H1 (cell line): Measurements from ENCODE around the gene EDDM3A. TPM values are rescaled to one million over a fixed set of nuclear protein-coding genes. Genes with fewer than 3 reads are reported as not detected.

Source experiments
- EZH2 ChIP-seq: fragments of 200-600 bp; sonication (generic); IDR thresholded peaks from 2 replicates; pipeline ENCODE4 v1.7.1; 2012; ENCODE audit warnings: low read depth, mild to moderate bottlenecking, moderate library complexity, low read length, inconsistent platforms; ENCODE audit not compliant: severe bottlenecking
- polyA plus RNA-seq, 7 experiments: library from polyadenylated mRNA; depleted of rRNA in 3 of 7; stranded (reverse) in 5 of 7; unstranded in 2 of 7; fragments of >200 nt in 5 of 7; fragments of 200-250 nt in 2 of 7; gene quantifications; 1 replicate in 5 of 7; 2 replicates in 1 of 7; 4 replicates in 1 of 7; pipeline versions ENCODE4 v1.2.1 to v1.2.3, GENCODE V29; 2011 to 2013; ENCODE audit warnings: missing spikeins in 2 of 7, mixed read lengths in 2 of 7
- total RNA-seq: library from RNA; stranded (reverse); fragmentation: NEBNext Ultra II Directional; extraction: Animal tissue kit (Norgen Biotek cat#: 25700); gene quantifications from 2 replicates; pipeline ENCODE4 v1.2.1, GENCODE V29; 2021

The EDDM3A gene
- total and polyA plus RNA-seq, 2 of the 8 experiments (the other 6 are each of a cell fraction or from before 2014, with no cell fraction given), result 0.09 TPM; not detected in 1

- no peak for TF ChIP-seq EZH2
These were observed 51.5 kb downstream of the EDDM3A start (continued) for GRCh38 chr14:20797164-20797563.

Other genes with a start within 250 kb of the EDDM3A start
- 0.67 TPM in 1 of 2 replicates, not detected in the other for gene RNASE10, start 240.3 kb upstream of the EDDM3A start, total RNA-seq
- not detected in 2 replicates for gene RNASE10, start 240.3 kb upstream of the EDDM3A start, polyA plus RNA-seq (2011; rRNA removed)
- not detected in 2 replicates for gene RNASE9, start 184.8 kb upstream of the EDDM3A start, total RNA-seq
- gene RNASE9, start 184.8 kb upstream of the EDDM3A start, polyA plus RNA-seq (2011; rRNA removed), result 0.06 TPM in 2 replicates
- not detected in 2 replicates for gene RNASE11, start 157.9 kb upstream of the EDDM3A start, total RNA-seq
- gene RNASE11, start 157.9 kb upstream of the EDDM3A start, polyA plus RNA-seq (2011; rRNA removed), result not detected in 2 replicates
- gene RNASE12, start 154.5 kb upstream of the EDDM3A start, total RNA-seq, result not detected in 2 replicates
- not detected in 2 replicates for gene RNASE12, start 154.5 kb upstream of the EDDM3A start, polyA plus RNA-seq (2011; rRNA removed)
- not detected in 2 replicates for gene OR6S1, start 104.2 kb upstream of the EDDM3A start, total RNA-seq
- gene OR6S1, start 104.2 kb upstream of the EDDM3A start, polyA plus RNA-seq (2011; rRNA removed), result not detected in 2 replicates
- gene RNASE4, start 61.3 kb upstream of the EDDM3A start, total RNA-seq, result 0.38 and 0.61 TPM in 2 replicates
- gene RNASE4, start 61.3 kb upstream of the EDDM3A start, polyA plus RNA-seq (2011; rRNA removed), result 3.5 and 3.7 TPM in 2 replicates
- 2.2 and 4.3 TPM in 2 replicates for gene ANG, start 57.1 kb upstream of the EDDM3A start, total RNA-seq
- gene ANG, start 57.1 kb upstream of the EDDM3A start, polyA plus RNA-seq (2011; rRNA removed), result 4.4 and 4.6 TPM in 2 replicates
- gene EDDM3B, start 22.5 kb downstream of the EDDM3A start, total RNA-seq, result not detected in 2 replicates
- gene EDDM3B, start 22.5 kb downstream of the EDDM3A start, polyA plus RNA-seq (2011; rRNA removed), result not detected in 2 replicates
- not detected in 2 replicates for gene RNASE6, start 35.4 kb downstream of the EDDM3A start, total RNA-seq
- 0.12 TPM in 1 of 2 replicates, not detected in the other for gene RNASE6, start 35.4 kb downstream of the EDDM3A start, polyA plus RNA-seq (2011; rRNA removed)
- gene RNASE1, start 57.0 kb downstream of the EDDM3A start, total RNA-seq, result 2.2 and 3.0 TPM in 2 replicates
- gene RNASE1, start 57.0 kb downstream of the EDDM3A start, polyA plus RNA-seq (2011; rRNA removed), result 10.2 and 13.4 TPM in 2 replicates
- gene RNASE3, start 145.5 kb downstream of the EDDM3A start, total RNA-seq, result not detected in 2 replicates
- not detected in 2 replicates for gene RNASE3, start 145.5 kb downstream of the EDDM3A start, polyA plus RNA-seq (2011; rRNA removed)
- not detected in 2 replicates for gene RNASE2, start 209.6 kb downstream of the EDDM3A start, total RNA-seq
- not detected in 2 replicates for gene RNASE2, start 209.6 kb downstream of the EDDM3A start, polyA plus RNA-seq (2011; rRNA removed)
- gene METTL17, start 244.1 kb downstream of the EDDM3A start, total RNA-seq, result 73.8 and 75.8 TPM in 2 replicates
- 138 and 145 TPM in 2 replicates for gene METTL17, start 244.1 kb downstream of the EDDM3A start, polyA plus RNA-seq (2011; rRNA removed)